NAMALWA (cell line): ENCODE results near the gene PTPRR.
"Not testable (repeated sequence)": the region's sequence is repeated elsewhere in the genome, so short reads cannot be mapped to it uniquely, and the experiment has no call there.

Experiments
- DNase-seq: peaks from one replicate; pipeline ENCODE4 v3.0.0-alpha.2; 2015; ENCODE audit warnings: low spot score

The PTPRR gene

GRCh38 chr12:70747445-70748260, 172.9 kb downstream of the PTPRR start:
- no peak for DNase-seq

GRCh38 chr12:70745048-70745447, 175.5 kb downstream of the PTPRR start:
- no peak for DNase-seq

- DNase-seq = no peak
Observed at GRCh38 chr12:70744178-70744577, 176.4 kb downstream of the PTPRR start.

GRCh38 chr12:70741256-70741655, 179.3 kb downstream of the PTPRR start:
- DNase-seq = no peak

- no peak for DNase-seq
Observed at GRCh38 chr12:70739756-70740155, 180.8 kb downstream of the PTPRR start.

GRCh38 chr12:70736351-70737133, 184.0 kb downstream of the PTPRR start:
- DNase-seq = no peak

GRCh38 chr12:70735197-70735596, 185.3 kb downstream of the PTPRR start:
- not testable (repeated sequence) for DNase-seq

- DNase-seq = peak; percentile 87
Observed at GRCh38 chr12:70733385-70733784, 187.2 kb downstream of the PTPRR start.

- no peak for DNase-seq
Observed at GRCh38 chr12:70732287-70732686, 188.3 kb downstream of the PTPRR start.

- no peak for DNase-seq
Observed at GRCh38 chr12:70730675-70731180, 189.8 kb downstream of the PTPRR start.

- DNase-seq = peak; percentile 43
Observed at GRCh38 chr12:70724444-70724843, 196.1 kb downstream of the PTPRR start.

- peak; percentile 28 for DNase-seq
Observed at GRCh38 chr12:70722584-70723343, 197.8 kb downstream of the PTPRR start.

GRCh38 chr12:70721656-70722357, 198.7 kb downstream of the PTPRR start:
- DNase-seq = no peak

- no peak for DNase-seq
Observed at GRCh38 chr12:70721216-70721615, 199.3 kb downstream of the PTPRR start.

- peak; percentile 66 for DNase-seq
Observed at GRCh38 chr12:70719672-70720420, 200.7 kb downstream of the PTPRR start.

- DNase-seq = no peak
Observed at GRCh38 chr12:70719071-70719470, 201.5 kb downstream of the PTPRR start.

- no peak for DNase-seq
Observed at GRCh38 chr12:70711831-70712230, 208.7 kb downstream of the PTPRR start.

GRCh38 chr12:70709022-70709421, 211.5 kb downstream of the PTPRR start:
- no peak for DNase-seq

GRCh38 chr12:70706611-70707010, 213.9 kb downstream of the PTPRR start:
- no peak for DNase-seq

- DNase-seq = no peak
Observed at GRCh38 chr12:70698345-70698744, 222.2 kb downstream of the PTPRR start.
